Fibroblast of mammary gland (primary cell): ENCODE results near the gene LINS1.

Source experiments
- DNase-seq: peaks from one replicate; pipeline ENCODE4 v3.0.0-alpha.2; 2010; ENCODE audit warnings: low read depth
- H3K4me3 ChIP-seq: 2 replicates; pipeline ENCODE4 v1.5.1; 2011; ENCODE audit warnings: low read depth, mild to moderate bottlenecking, low read length, moderate library complexity; ENCODE audit not compliant: control insufficient read depth
- CTCF ChIP-seq: conservative IDR thresholded peaks from 2 replicates; pipeline ENCODE4 v1.5.1; 2011; ENCODE audit warnings: low read depth, low read length, inconsistent platforms; ENCODE audit not compliant: control insufficient read depth, insufficient read depth

Gene LINS1

GRCh38 chr15:100627789-100628395, 25.9 kb upstream of the LINS1 start:
- peak; percentile 77 for TF ChIP-seq CTCF
- peak; percentile 82 for DNase-seq

GRCh38 chr15:100623301-100623700, 21.3 kb upstream of the LINS1 start:
- peak; percentile 67 for DNase-seq
- H3K4me3 ChIP-seq = no peak overlapping the region
- TF ChIP-seq CTCF = no peak

More at GRCh38 chr15:100627789-100628395, 25.9 kb upstream of the LINS1 start:
- no peak overlapping the region for H3K4me3 ChIP-seq

GRCh38 chr15:100616700-100617099, 14.7 kb upstream of the LINS1 start:
- TF ChIP-seq CTCF = no peak
- no peak overlapping the region for H3K4me3 ChIP-seq
- no peak for DNase-seq

- DNase-seq = no peak
Observed at GRCh38 chr15:100615801-100616200, 13.8 kb upstream of the LINS1 start.

GRCh38 chr15:100614918-100615317, 12.9 kb upstream of the LINS1 start:
- H3K4me3 ChIP-seq = no peak overlapping the region

More at GRCh38 chr15:100615801-100616200, 13.8 kb upstream of the LINS1 start:
- no peak overlapping the region for H3K4me3 ChIP-seq
- no peak for TF ChIP-seq CTCF

GRCh38 chr15:100614336-100614735, 12.4 kb upstream of the LINS1 start:
- no peak for DNase-seq
- no peak for TF ChIP-seq CTCF

More at GRCh38 chr15:100614918-100615317, 12.9 kb upstream of the LINS1 start:
- TF ChIP-seq CTCF = no peak
- no peak for DNase-seq

More at GRCh38 chr15:100614336-100614735, 12.4 kb upstream of the LINS1 start:
- no peak overlapping the region for H3K4me3 ChIP-seq
